Smooth muscle cell of the brain vasculature (primary cell): Measurements from ENCODE around the gene ASF1A.

ENCODE experiments used
- DNase-seq: peaks from one replicate; pipeline ENCODE4 v3.0.0-alpha.2; 2012; ENCODE audit warnings: low read depth, low spot score

The ASF1A gene

GRCh38 chr6:118913161-118913560 is 19.2 kb downstream of the ASF1A start:
- DNase-seq, result no peak

- DNase-seq, result no peak
These were observed 20.6 kb downstream of the ASF1A start for GRCh38 chr6:118914598-118914997.

- DNase-seq, result no peak
These were observed 23.8 kb downstream of the ASF1A start for GRCh38 chr6:118917546-118918328.

GRCh38 chr6:118918329-118918725 is 24.4 kb downstream of the ASF1A start:
- DNase-seq, result no peak

- DNase-seq, result no peak
These were observed 27.1 kb downstream of the ASF1A start for GRCh38 chr6:118921084-118921483.

GRCh38 chr6:118923035-118923434 is 29.1 kb downstream of the ASF1A start:
- no peak for DNase-seq

GRCh38 chr6:118930680-118931079 is 36.7 kb downstream of the ASF1A start:
- DNase-seq, result no peak

- DNase-seq, result no peak
These were observed 37.5 kb downstream of the ASF1A start for GRCh38 chr6:118931436-118931835.

GRCh38 chr6:118932421-118932820 is 38.5 kb downstream of the ASF1A start:
- no peak for DNase-seq

GRCh38 chr6:118933855-118934460 is 40.0 kb downstream of the ASF1A start:
- no peak for DNase-seq

GRCh38 chr6:118934461-118935330 is 40.7 kb downstream of the ASF1A start, which contains the start of gene MCM9:
Gene MCM9 (minus strand): TSS chr6:118935159. CDS start chr6:118931723, 3,436 bp downstream.
- DNase-seq, result peak; percentile 49

GRCh38 chr6:118935331-118935668 is 41.3 kb downstream of the ASF1A start:
- DNase-seq, result no peak

- no peak for DNase-seq
These were observed 42.2 kb downstream of the ASF1A start for GRCh38 chr6:118935978-118936703.

GRCh38 chr6:118939683-118940082 is 45.7 kb downstream of the ASF1A start:
- no peak for DNase-seq

- DNase-seq, result no peak
These were observed 46.8 kb downstream of the ASF1A start for GRCh38 chr6:118940770-118941169.

GRCh38 chr6:118945217-118945616 is 51.3 kb downstream of the ASF1A start:
- DNase-seq, result no peak

GRCh38 chr6:118952683-118953082 is 58.7 kb downstream of the ASF1A start:
- no peak for DNase-seq

- no peak for DNase-seq
These were observed 59.4 kb downstream of the ASF1A start for GRCh38 chr6:118953391-118953790.
